Kidney capillary endothelial cell (primary cell): ENCODE measurements around the gene MGMT.

Source experiments
- DNase-seq: peaks from one replicate; pipeline ENCODE4 v3.0.0-alpha.2; 2018; ENCODE audit warnings: low spot score

MGMT gene

DNA sequence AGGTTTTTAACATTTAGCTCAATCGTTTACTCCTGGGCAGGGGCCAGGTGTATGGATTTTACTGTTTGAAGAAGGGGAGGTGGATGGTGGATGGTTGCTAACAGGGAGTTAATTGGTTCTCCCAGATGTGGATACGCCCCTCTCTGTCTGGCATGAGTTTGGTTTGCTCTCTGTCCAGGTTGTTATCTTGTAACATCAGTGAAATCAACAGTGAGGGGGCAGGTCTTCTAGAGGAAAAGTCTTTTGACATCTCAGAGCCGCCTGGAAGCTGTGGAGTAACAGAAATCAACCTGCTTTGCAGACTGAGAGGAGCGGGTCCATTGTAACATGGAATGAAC lies 243.4 kb downstream of the MGMT start:
- no peak for DNase-seq

DNA sequence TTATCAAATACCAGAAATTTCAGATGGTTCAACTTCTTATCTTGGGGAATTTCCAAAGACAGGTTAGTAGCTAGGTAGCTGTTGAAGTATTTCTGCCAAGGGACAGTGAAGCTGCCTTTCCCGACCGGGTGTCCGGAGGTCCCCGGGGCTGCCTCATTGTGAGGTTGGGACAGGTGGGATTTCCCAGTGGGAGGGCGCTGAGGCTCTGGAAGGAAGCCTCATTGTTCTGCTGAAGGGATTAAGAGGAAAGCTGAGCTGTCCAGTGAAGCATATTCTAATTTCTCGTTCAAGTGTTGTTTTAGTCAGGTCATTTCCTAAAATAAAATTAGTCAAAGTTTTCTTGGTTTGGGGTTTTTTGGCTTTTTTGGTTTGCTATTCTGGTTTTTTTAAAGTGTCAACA lies 244.2 kb downstream of the MGMT start:
- DNase-seq = no peak

DNA sequence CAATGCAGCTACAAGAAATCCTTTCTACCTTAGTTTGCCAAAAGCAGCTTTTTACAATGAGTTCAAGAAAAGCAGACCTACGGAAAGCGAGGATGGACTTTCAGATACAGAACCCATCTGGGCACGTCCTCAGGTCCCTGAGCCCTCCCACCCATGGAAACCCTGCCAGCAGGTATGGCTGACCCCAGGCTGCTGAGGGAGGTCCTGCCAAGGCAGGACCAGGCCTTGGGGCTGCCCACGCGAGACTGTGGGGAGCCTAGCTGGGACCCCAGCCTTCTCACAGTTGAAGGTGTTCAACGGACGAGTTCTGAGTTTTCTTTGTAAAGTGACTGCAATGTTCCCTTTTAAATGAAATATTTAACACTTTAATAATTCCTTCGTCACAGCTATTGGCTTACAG lies 245.0 kb downstream of the MGMT start:
- no peak for DNase-seq

DNA sequence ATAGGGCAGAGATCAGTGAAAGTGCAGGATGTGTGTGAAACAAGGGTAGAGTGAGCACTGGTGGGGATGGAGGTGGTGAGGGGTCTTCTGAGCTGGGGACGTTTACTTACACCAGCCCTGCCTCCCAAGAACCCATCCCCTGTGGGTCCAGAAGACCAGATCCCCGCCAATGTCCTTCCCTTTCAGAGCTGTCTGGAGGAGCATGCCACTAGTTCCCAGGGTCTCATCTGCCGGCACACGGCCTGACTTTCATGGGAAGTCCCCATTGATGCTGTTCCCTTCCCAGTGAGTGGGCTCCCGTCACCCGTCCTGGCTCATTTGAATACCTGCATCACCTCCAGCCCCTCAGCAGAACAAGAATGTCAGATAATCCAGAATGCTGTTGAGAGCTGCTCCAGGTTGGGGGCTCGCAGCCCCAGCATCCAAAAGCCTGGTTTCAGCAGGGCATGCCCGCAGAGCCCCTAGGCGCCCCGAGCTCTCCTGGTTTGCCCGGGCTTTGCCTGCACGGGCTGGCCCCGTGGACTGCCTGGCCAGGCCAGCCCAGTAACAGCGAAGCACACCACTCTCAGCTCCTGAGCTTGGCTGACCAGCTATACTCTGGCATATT lies 246.7 kb downstream of the MGMT start:
- DNase-seq = no peak

DNA sequence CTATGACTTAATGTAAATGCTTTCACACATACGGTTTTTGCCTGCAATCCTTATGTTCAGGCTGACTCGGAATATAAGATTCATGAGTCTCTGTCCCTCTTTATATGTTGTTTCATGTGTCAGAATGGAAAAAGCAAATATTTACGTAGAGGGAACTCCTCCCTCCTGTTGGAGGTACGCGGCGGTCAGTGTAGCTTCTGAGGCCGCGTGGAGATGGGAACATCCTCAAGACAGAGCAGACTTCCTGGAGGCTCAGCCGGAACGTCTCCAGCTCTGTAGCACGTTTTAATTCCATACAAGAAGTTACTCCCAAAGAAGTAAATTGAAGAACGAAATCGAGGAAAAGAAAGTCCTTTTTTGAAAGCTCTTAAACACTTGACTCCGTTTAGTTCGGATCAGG lies 248.8 kb downstream of the MGMT start:
- no peak for DNase-seq

DNA sequence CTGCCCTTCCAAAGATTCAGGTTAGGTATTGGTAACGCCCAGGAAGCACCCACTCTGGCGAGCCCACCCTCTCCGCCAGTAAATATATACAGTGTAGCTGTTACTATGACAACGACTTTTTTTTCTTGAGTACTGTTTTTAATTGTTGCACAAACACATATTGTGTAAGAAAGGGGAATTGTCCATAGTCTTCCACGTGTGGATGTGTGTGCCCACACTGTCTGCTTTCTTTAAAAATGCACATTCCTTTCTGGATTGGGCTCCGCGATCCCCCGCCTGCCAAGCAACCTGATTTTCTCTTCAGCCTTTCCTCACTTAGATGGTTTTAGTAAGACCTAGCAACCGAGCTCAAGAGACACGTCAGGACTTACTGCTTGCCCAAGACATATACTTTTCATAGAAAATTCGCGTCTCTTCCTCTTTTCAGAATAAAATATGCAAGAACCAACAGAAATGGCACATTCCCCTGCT lies 249.2 kb downstream of the MGMT start:
- no peak for DNase-seq

DNA sequence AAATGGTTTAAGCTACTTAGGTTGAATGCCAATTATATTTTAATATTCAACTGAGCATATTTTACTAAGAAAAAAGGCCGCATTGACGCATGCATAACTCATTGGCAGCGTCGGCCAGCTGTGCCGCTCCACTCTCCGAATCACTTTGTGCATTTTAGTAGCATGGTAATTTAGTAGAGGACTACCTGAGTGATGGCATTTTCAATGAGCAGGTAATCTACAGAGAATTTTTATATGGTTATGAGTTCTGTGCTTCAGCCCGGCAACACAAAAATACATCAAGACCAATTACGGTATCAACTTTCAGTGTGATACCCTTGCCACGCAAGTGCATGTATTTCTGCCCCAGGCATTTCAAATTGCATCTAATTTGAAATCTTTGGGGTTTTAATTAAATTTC lies 249.8 kb downstream of the MGMT start:
- no peak for DNase-seq

DNA sequence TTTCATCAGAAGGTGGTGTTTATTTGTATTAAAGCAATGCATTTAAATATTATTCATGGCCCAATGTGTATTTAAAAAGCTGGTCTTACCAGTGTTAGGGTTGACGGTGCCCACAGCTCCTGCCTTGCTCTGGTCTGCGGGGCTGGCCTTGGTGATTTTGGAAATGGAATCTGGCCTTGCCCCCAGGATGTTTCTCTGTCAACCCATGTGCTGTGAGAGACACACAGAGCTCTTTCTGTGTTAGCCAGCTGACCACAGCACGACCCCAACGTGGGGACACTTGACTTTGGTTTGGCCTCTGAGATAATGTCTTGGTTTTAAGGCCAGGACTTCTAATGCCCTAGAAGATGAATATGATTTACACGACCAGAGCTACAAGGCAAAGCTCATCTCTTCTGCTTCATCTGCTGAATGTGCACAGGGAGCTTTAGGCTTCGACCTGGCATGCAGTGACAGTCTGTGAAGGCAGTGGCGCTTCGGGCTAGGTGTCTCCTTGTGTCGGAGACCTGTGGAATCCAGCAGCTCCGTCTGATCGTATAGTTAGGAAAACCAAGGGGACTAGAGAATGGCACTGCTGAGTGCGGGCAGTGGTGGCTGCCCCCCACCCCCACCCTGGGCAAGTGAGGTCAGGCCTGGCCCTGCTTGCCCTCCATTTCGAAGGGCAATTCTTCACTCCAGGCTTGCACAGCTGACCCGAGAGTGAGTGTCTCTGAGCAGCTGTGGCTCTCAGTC lies 250.9 kb downstream of the MGMT start:
- DNase-seq = no peak

DNA sequence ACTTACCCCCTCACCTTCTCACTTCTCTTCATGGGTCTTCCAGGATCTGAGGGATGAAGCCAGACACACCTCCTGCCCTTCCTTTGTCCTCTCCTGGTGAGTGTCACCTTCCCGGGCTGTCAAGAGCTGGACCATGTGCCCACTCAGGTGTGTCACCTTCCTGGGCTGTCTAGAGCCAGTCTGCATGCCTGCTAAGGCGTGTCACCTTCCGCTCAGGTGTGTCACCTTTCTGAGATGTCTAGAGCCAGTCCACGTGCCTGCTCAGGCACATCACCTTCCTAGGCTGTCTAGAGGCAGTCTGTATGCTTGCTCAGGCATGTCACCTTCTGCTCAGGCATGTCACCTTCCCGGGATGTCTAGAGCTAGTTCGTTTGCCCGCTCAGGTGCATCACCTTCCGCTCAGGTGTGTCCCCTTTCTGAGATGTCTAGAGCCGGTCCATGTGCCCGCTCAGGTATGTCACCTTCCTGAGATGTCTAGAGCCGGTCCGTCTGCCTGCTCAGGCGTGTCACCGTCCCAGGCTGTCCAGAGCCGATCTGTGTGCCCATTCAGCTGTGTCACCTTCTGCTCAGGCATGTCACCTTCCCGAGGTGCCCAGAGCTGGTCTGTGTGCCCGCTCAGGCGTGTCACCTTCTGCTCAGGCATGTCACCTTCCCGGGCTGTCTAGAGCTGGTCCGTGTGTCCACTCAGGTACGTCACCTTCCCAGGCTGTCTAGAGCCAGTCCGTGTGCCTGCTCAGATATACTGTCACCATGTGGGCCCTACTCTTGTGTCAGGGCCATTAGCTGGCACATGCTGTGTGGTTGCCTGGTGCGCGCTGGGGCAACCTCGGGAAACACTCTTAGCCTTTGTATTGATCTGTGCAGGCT lies 251.7 kb downstream of the MGMT start:
- no peak for DNase-seq

DNA sequence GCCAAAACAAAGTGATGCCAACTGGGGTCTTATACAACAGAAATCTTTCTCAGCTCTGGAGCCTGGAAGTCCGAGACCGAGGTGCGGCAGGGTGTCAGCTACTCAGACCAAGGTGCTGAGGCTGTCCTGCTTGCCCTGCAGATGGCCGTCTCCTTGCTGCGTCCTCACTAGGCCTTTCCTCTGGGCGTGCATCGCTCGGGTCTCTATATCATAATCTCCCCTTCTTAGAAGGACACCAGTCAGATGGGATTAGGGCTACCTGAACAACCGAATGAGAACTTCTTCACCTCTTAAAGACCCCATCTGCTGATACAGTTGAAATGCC lies 252.3 kb downstream of the MGMT start:
- DNase-seq = no peak

DNA sequence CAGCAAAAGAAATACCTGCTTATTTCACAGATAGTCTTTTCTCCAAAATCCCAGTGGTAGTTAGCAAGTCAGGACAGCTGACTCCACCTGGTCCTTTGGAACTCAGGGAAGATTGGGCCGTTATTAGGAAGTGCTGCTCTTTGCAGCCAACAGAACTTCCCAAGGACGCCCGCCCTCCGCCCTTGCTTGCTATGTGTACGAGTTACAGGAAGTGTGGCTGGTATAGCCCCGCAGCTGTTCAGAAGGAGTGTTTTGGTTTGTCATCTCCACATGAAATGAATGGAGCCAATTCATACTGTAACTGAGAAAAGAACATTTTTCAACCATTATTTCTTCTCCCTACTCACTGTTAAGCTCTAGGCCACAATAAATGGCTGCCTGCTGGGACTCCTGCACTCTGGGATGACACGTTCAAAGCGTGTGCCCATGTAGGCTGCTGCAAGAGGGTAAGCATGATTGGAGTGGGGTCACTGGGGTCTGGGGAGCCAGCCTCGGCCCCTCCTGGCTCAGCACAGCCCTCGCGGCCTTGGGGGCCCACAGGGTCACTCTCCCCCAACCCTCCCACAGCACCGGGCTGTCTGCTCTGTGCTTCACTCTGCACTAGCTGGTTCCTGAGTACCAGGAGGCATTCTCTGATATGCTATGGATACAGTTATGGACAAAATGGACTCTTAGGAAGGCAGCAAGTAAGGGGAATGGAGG lies 253.0 kb downstream of the MGMT start:
- DNase-seq = no peak

DNA sequence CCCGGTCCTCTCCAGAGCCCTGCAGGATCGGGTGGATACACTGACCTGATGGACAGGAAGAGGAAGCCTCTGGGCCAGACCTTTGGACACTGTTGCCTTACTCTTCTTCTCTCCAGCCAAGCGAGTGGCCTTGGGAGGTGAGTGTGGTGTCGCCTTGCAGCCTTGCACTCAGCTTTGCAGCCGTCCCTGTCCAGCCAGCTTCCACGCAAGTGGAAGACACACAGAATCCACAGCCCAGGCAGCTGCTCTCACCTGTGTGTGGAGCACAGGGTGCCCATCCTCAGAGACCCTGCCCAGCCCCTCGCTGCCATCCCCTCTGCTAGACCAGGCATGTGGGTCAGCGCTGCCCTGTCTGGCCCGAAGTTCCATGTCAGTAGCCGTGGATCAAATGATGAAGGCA lies 258.0 kb downstream of the MGMT start:
- DNase-seq = no peak

DNA sequence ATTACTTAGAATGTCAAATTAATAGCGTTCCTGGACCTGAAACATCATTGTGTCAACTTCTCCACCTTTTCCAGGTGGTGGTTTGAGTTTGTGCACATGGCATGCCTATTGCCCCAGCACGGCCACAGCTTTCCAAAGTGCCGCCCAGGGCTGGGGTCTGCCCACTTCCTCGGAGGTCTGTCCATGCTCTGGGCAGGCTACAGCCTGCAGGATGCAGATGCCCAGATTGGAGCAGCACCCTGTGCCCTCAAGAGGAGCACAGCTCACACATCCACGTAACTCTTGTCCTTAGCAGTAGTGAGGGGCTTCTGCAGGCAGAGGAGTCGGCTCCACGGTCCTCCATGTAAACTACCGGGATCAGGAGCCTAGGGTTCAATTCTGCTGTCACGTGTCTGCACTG lies 258.4 kb downstream of the MGMT start:
- DNase-seq = no peak

DNA sequence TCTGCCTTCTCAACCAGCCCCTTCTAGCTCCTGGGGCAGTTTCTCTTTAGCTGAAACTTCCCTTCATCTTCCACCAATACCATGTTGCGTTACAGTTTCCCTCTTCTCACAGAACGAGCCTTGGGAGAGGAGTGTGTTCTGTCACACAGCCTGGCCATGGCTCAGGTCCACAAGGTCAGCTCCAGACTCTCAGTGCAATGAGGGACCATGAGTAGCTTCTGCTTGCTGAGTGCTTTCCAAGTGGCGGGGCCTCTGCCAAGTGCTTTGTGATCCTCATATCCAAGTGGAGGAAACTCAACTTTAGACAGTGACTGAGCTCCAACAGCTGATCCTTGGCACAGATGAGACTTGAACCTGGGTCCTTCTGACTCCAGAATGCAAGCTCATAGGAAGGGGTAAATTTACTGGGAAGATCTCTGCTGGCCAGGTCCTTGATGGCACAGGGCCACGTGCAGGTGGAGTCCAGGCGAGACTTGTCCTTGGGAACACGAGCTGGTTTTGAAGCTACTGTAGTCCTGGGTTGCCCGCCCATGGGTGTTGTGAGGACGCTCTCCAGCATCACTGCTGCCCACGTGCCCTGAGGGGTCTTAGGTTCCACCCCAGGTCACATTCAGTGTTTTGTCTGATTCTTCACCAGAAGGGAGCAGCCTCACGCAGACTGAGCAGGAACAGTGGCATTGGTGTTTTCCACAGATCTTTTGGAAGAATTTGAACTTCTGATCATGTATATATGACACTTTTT lies 259.0 kb downstream of the MGMT start:
- DNase-seq = no peak

DNA sequence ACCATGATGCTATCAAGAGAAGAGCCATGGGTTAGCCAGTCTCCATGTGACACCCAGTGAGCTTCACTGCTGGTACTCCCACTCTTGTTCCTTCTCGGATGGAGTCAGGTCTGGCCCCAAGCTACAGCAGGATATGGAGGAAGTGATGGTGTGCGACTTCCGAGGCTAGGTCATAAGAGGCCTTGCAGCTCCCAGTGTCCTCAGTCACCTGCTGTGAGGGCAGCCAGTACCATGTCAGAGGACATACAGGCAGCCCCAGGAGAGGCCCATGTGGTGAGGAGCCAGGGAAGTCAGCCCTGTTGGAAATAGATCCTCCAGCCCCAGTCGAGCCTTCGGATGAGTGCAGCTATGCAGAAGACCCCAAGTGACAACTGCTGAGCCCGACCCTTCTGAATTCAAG lies 260.0 kb downstream of the MGMT start:
- no peak for DNase-seq

DNA sequence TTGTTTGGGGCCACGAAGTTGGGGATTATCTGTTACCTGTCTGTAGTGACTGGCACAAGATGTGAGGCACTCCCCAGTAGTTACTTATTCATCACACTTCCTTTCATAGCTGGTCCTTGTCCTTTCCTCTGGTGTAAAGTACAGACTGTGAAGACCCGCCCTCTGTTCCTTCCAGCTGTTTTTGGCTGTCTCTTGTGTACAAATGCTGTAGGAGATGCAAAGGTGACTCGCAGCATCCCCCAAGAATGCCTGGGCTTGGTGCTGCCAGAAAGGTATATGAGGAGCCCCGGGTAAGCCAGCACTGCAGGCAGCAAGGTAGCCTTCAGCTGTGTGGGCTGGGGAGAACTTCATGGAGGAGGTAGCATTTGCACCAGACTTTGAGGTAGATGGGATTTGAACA lies 260.5 kb downstream of the MGMT start:
- DNase-seq = no peak

DNA sequence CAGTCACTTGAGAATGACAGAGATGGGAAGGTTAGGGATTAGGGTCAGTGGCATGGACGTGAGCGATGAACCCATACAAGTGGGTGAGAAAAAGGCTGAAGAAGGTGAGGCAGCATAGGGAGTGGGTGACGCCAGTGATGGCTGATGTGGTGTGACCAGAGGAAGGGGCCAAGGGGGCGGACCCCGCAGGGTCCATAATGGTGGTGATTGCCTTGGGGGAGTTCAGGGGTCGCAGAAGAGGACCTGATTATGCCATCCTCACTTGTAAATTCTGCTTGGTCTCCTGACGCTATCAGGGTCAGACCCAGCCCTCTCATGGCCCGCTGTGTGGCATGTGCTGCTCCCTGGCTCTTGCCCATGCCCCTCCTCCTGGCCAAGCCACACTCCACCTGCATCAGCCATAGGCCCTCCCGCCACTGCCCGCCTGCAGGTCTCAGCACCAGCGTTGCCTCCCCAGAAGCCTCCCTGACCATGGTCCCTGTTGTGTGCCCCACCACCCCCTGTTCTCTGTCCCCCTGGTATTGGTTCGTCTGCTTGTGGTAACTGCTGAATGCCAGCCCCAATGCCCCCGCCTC lies 261.3 kb downstream of the MGMT start:
- no peak for DNase-seq

DNA sequence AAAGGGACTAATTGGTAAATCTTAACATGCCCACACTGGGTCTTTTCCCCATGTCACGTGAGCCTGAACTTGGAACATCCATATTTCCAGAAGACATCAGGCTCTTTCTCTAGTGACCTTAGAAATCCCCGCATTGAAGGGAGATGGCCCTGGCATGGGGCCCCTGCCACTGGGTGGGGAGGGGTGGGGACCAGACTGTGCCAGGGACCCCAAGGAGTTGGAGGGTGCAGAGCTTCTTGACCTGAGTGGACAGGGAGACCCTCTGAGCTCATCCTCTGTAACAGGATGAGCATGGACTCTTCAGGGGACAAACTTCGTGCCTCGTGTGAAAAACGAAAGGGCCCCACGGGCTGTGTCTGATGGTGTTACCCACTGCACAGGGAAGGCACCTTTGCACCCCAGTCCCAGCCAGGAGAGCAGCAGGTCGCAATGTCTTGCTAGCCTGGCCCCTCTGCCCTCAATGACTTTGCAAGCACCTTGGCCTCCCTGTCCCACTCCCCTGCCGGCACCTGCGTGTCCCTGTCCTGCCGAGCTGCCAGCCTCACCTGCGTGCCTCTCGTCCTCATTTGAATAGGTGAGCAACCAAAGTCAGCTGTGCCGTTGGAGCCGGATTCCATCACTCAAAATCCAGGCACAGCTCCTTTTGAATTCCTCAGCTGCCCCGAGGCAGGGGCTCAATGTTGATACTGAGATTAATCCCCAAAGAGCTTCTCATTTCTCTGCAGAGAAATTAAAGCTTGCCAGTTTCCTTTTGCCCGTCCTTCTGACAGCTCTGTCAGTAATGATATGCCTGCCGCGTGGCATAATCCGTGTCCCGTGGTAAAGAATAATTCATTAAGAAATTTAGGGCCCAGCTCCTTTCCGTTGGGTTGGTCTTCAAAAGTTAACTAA lies 262.1 kb downstream of the MGMT start:
- no peak for DNase-seq

DNA sequence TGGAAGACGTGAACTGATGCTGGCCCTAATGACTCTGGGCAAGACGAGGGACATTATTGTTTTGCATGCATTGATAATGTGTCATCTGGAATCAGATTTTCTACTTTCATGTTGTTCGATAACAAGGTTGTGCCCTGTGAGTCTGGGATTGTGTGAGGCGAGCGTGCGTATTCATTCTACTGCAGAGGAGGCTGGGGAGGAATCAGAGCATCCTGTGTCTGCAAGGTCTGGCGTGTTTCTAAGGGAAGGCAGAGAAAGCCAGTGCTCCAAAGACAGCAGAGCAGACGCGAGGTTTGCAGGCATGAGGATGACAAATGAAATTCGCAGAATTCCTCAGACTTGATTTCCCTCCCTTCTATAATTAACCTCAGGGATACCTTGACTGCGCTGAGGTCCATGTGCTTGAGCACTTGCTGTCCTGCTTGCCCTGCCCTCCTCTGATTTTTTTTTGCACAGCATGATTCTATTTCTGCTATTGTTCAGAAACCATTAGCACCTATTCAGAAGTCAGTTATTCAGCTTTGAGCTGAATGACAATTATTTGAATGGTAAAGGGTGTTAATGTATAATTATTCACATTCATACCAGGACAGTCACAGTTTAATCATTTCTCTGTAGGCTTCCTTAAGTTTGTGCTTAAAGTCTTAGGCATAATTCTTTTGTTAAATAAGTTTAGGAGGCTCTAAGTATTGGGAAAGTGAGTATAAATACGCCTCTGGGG lies 263.4 kb downstream of the MGMT start:
- no peak for DNase-seq

DNA sequence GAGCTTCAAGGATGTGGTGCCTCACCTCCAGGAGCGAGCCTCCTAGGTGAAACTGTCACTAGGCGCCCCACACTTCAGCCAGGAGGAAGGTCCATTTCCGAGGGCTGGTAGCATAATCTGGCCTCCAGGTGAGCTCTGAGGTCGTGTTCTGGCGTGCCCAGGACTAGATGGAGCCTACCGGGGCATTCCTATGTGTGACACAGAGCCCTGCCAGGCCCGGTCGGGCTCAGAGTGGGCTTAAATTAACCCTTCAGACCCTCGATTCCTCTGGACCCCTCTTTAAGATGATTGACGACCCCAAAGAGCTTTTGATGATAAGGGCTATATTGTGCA lies 263.9 kb downstream of the MGMT start:
- DNase-seq = no peak
